H9 (cell line): ENCODE results near the gene MAPK8. TPM values are rescaled to one million over a fixed set of nuclear protein-coding genes. Genes with fewer than 3 reads are reported as not detected.

ENCODE experiments used
- DNase-seq: peaks from one replicate; pipeline ENCODE4 v3.0.0-alpha.2; 2017
- H2AFZ ChIP-seq: one replicate; pipeline ENCODE4 v1.6.1; 2013; ENCODE audit warnings: mild to moderate bottlenecking, low read length, control low read depth, moderate library complexity
- H2AK5ac ChIP-seq: 2 replicates; pipeline ENCODE4 v1.6.1; 2013; ENCODE audit warnings: low read length, control low read depth, mixed read lengths; ENCODE audit not compliant: insufficient read length
- H2BK120ac ChIP-seq: one replicate; pipeline ENCODE4 v1.6.1; 2013; ENCODE audit warnings: low read depth, mild to moderate bottlenecking, low read length, control low read depth, inconsistent platforms; ENCODE audit not compliant: poor library complexity, severe bottlenecking
- H2BK12ac ChIP-seq: 2 replicates; pipeline ENCODE4 v1.6.1; 2013; ENCODE audit warnings: low read length, control low read depth, mixed read lengths, low read depth; ENCODE audit not compliant: insufficient read length
- H2BK15ac ChIP-seq: 2 replicates; pipeline ENCODE4 v1.6.1; 2013; ENCODE audit warnings: low read depth, low read length, control low read depth
- H2BK20ac ChIP-seq: one replicate; pipeline ENCODE4 v1.6.1; 2013; ENCODE audit warnings: low read depth, mild to moderate bottlenecking, low read length, control low read depth, inconsistent platforms; ENCODE audit not compliant: poor library complexity, severe bottlenecking
- H2BK5ac ChIP-seq: 2 replicates; pipeline ENCODE4 v1.6.1; 2013; ENCODE audit warnings: low read length, control low read depth, mixed read lengths; ENCODE audit not compliant: insufficient read length
- H3K14ac ChIP-seq: 2 replicates; pipeline ENCODE4 v1.6.1; 2013; ENCODE audit warnings: low read length, control low read depth; ENCODE audit not compliant: insufficient read depth
- H3K18ac ChIP-seq: 2 replicates; pipeline ENCODE4 v1.6.1; 2013; ENCODE audit warnings: low read depth, mild to moderate bottlenecking, mixed read lengths, low read length, control low read depth; ENCODE audit not compliant: insufficient read length
- H3K23ac ChIP-seq: 2 replicates; pipeline ENCODE4 v1.6.1; 2013; ENCODE audit warnings: low read length, control low read depth, mixed read lengths, low read depth; ENCODE audit not compliant: insufficient read length
- H3K23me2 ChIP-seq: 2 replicates; pipeline ENCODE4 v1.6.1; 2013; ENCODE audit warnings: low read depth, mild to moderate bottlenecking, mixed read lengths, low read length, control low read depth; ENCODE audit not compliant: insufficient read length, poor library complexity, severe bottlenecking
- H3K27ac ChIP-seq: 2 replicates; pipeline ENCODE4 v1.5.1; 2013; ENCODE audit warnings: low read length, control low read depth, mixed read lengths, low read depth; ENCODE audit not compliant: insufficient read length
- H3K27me3 ChIP-seq: 2 replicates; pipeline ENCODE4 v1.6.1; 2013; ENCODE audit warnings: low read length, control low read depth, inconsistent platforms; ENCODE audit not compliant: insufficient read depth
- H3K4ac ChIP-seq: 2 replicates; pipeline ENCODE4 v1.6.1; 2013; ENCODE audit warnings: low read depth, mild to moderate bottlenecking, control low read depth, inconsistent platforms, low read length, moderate library complexity
- H3K4me1 ChIP-seq: 2 replicates; pipeline ENCODE4 v1.6.1; 2013; ENCODE audit warnings: low read length, control low read depth, inconsistent platforms; ENCODE audit not compliant: insufficient read depth
- H3K4me2 ChIP-seq: 2 replicates; pipeline ENCODE4 v1.6.1; 2013; ENCODE audit warnings: low read length, control low read depth, mixed read lengths; ENCODE audit not compliant: insufficient read length, insufficient read depth
- H3K56ac ChIP-seq: 2 replicates; pipeline ENCODE4 v1.6.1; 2013; ENCODE audit warnings: low read depth, mild to moderate bottlenecking, mixed read lengths, low read length, control low read depth; ENCODE audit not compliant: insufficient read length
- H3K79me1 ChIP-seq: 2 replicates; pipeline ENCODE4 v1.6.1; 2013; ENCODE audit warnings: low read depth, mild to moderate bottlenecking, moderate library complexity, low read length, control low read depth, inconsistent platforms; ENCODE audit not compliant: insufficient read depth, poor library complexity, severe bottlenecking
- H3K79me2 ChIP-seq: 2 replicates; pipeline ENCODE4 v1.6.1; 2013; ENCODE audit warnings: low read length, control low read depth, inconsistent platforms; ENCODE audit not compliant: insufficient read depth
- H3K9ac ChIP-seq: 2 replicates; pipeline ENCODE4 v1.6.1; 2013; ENCODE audit warnings: low read length, control low read depth, mixed read lengths; ENCODE audit not compliant: insufficient read length; ENCODE audit errors: extremely low read depth
- H3K9me3 ChIP-seq: one replicate; pipeline ENCODE4 v1.6.1; 2013; ENCODE audit warnings: low read depth, low read length, inconsistent platforms; ENCODE audit not compliant: control insufficient read depth
- H3T11ph ChIP-seq: one replicate; pipeline ENCODE4 v1.6.1; 2013; ENCODE audit warnings: mild to moderate bottlenecking, low read length, control low read depth, inconsistent platforms
- H4K20me1 ChIP-seq: one replicate; pipeline ENCODE4 v1.6.1; 2013; ENCODE audit not compliant: control insufficient read depth, insufficient read length, insufficient read depth
- H4K5ac ChIP-seq: 2 replicates; pipeline ENCODE4 v1.6.1; 2013; ENCODE audit warnings: low read depth, mild to moderate bottlenecking, mixed read lengths, low read length, control low read depth; ENCODE audit not compliant: insufficient read length
- H4K8ac ChIP-seq: replicated peaks from 2 replicates; pipeline ENCODE4 v1.6.1; 2013; ENCODE audit warnings: low read length, control low read depth, mixed read lengths, low read depth; ENCODE audit not compliant: insufficient read length
- H4K91ac ChIP-seq: 2 replicates; pipeline ENCODE4 v1.6.1; 2013; ENCODE audit warnings: low read depth, mild to moderate bottlenecking, moderate library complexity, mixed read lengths, low read length, control low read depth; ENCODE audit not compliant: insufficient read length
- H3K27ac Mint-ChIP-seq, 3 experiments: 2 replicates in 2 of 3; 3 replicates in 1 of 3; pipeline ENCODE4 v1.8.0; 2020 to 2021; ENCODE audit warnings: mixed read lengths in 3 of 3, mild to moderate bottlenecking in 1 of 3, moderate library complexity in 1 of 3
- H3K27me3 Mint-ChIP-seq: 2 replicates; pipeline ENCODE4 v1.8.0; 2021; ENCODE audit warnings: low read depth, mild to moderate bottlenecking, moderate library complexity, mixed read lengths
- H3K36me3 Mint-ChIP-seq, 3 experiments: 2 replicates in 2 of 3; 3 replicates in 1 of 3; pipeline ENCODE4 v1.8.0; 2020 to 2021; ENCODE audit warnings: low read depth in 3 of 3, mixed read lengths in 3 of 3; ENCODE audit not compliant: insufficient read depth in 1 of 3
- H3K4me1 Mint-ChIP-seq, 2 experiments: 2 replicates each; pipeline ENCODE4 v1.8.0; 2020; ENCODE audit warnings: mixed read lengths in 2 of 2
- H3K4me3 Mint-ChIP-seq, 2 experiments: 2 replicates in 1 of 2; 3 replicates in 1 of 2; pipeline ENCODE4 v1.8.0; 2020 to 2021; ENCODE audit warnings: mild to moderate bottlenecking in 2 of 2, mixed read lengths in 2 of 2, moderate library complexity in 1 of 2
- H3K9me3 Mint-ChIP-seq, 2 experiments: 2 replicates in 1 of 2; 3 replicates in 1 of 2; pipeline ENCODE4 v1.8.0; 2020; ENCODE audit warnings: mild to moderate bottlenecking in 2 of 2, mixed read lengths in 2 of 2, moderate library complexity in 1 of 2
- WGBS: extraction: QIAGEN DNeasy Blood & Tissue Kit; methylation state at CpG from one replicate; pipeline ENCODE4 v1.1.7; 2013; ENCODE audit warnings: missing lambda C conversion rate, low lambda C conversion rate, mixed read lengths; ENCODE audit not compliant: insufficient read length; ENCODE audit errors: extremely low coverage; 5-methylcytosine and 5-hydroxymethylcytosine counted together
- total RNA-seq: library from RNA; stranded (reverse); gene quantifications from 2 replicates; pipeline ENCODE4 v1.2.1, GENCODE V29; 2021
- TF ChIP-seq, protein P1 (sequence below): fragments of 200-600 bp; sonication (generic); conservative IDR thresholded peaks from 3 replicates; pipeline ENCODE4 v1.8.0; 2021; ENCODE audit warnings: antibody characterized with exemption, mild to moderate bottlenecking

MAPK8 gene
- total RNA-seq, 1 experiment from 2014 or later: 52.0 TPM

GRCh38 chr10:48457949-48458661, 151.6 kb downstream of the MAPK8 start:
- no peaks in the 10 kb centered on the region for H3K9me3 Mint-ChIP-seq
- no peak overlapping the region for H3K4ac ChIP-seq

More at GRCh38 chr10:48457949-48458661, 151.6 kb downstream of the MAPK8 start:
- H3K23ac ChIP-seq: no peak overlapping the region
- no peak overlapping the region for H4K91ac ChIP-seq
- no CpG with 5 or more reads among the region's 5 CpGs for WGBS
- Mint-ChIP-seq H3K36me3 (peaks cover 0 to 1% (median 1%) of the 10 kb centered on the region in 3 experiments; a peak in 3 of 7 replicates), H3K27me3 (no peaks in the 10 kb centered on the region), H3K4me1 (peaks cover 14 to 27% of the 10 kb centered on the region in 2 experiments; a peak in 3 of 4 replicates), H3K4me3 (no peak overlapping the region), H3K27ac (no peak overlapping the region; a peak in 2 of 7 replicates)
- no peaks in the 10 kb centered on the region for H4K20me1 ChIP-seq
- no peak overlapping the region for H3K56ac ChIP-seq
- no peak overlapping the region for H3K4me2 ChIP-seq
- no peaks in the 10 kb centered on the region for H3K9me3 ChIP-seq
- no peak overlapping the region for H3K18ac ChIP-seq
- H4K8ac ChIP-seq: no peak overlapping the region
- DNase-seq: peak; percentile 10
- H3K79me2 ChIP-seq: no peaks in the 10 kb centered on the region
- no peak overlapping the region for H2BK120ac ChIP-seq
- H2AFZ ChIP-seq: no peak overlapping the region
- H2BK20ac ChIP-seq: no peak overlapping the region
- H3K23me2 ChIP-seq: no peaks in the 10 kb centered on the region
- no peak overlapping the region for H2BK15ac ChIP-seq
- no peak overlapping the region for H3K27ac ChIP-seq
- H2AK5ac ChIP-seq: no peak overlapping the region
- H3K27me3 ChIP-seq: no peaks in the 10 kb centered on the region
- no peak overlapping the region for H3K14ac ChIP-seq
- TF ChIP-seq, protein P1, sequence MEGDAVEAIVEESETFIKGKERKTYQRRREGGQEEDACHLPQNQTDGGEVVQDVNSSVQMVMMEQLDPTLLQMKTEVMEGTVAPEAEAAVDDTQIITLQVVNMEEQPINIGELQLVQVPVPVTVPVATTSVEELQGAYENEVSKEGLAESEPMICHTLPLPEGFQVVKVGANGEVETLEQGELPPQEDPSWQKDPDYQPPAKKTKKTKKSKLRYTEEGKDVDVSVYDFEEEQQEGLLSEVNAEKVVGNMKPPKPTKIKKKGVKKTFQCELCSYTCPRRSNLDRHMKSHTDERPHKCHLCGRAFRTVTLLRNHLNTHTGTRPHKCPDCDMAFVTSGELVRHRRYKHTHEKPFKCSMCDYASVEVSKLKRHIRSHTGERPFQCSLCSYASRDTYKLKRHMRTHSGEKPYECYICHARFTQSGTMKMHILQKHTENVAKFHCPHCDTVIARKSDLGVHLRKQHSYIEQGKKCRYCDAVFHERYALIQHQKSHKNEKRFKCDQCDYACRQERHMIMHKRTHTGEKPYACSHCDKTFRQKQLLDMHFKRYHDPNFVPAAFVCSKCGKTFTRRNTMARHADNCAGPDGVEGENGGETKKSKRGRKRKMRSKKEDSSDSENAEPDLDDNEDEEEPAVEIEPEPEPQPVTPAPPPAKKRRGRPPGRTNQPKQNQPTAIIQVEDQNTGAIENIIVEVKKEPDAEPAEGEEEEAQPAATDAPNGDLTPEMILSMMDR: no peak
- no peak overlapping the region for H3T11ph ChIP-seq
- H3K79me1 ChIP-seq: no peaks in the 10 kb centered on the region
- H3K4me1 ChIP-seq: no peaks in the 10 kb centered on the region
- H3K9ac ChIP-seq: no peak overlapping the region
- H4K5ac ChIP-seq: no peak overlapping the region
- no peak overlapping the region for H2BK5ac ChIP-seq
- H2BK12ac ChIP-seq: no peak overlapping the region
